Stimulated activated effector memory CD8-positive, alpha-beta T cell treated with anti-CD3 and anti-CD28 coated beads, Interleukin-12 subunit alpha, Interleukin-12 subunit beta, amount 100 ng/mL, for 72 hours (primary cell): ENCODE data around the gene USP22.

ENCODE experiments used
- ATAC-seq: fragments of 150-1000 bp; cut with Tn5 transposase; 2 replicates; pipeline ENCODE4 v1.10.0; 2021
- DNase-seq, 2 donors: peaks; one replicate each; pipeline ENCODE4 v3.0.0; 2021 to 2022; ENCODE audit warnings: low spot score in 2 of 2
- H3K27ac Mint-ChIP-seq: one replicate; pipeline ENCODE4 v1.8.0; 2022; ENCODE audit warnings: mild to moderate bottlenecking, mixed read lengths
- H3K36me3 Mint-ChIP-seq: one replicate; pipeline ENCODE4 v1.8.0; 2022; ENCODE audit warnings: mild to moderate bottlenecking, mixed read lengths
- H3K4me1 Mint-ChIP-seq: one replicate; pipeline ENCODE4 v1.8.0; 2022; ENCODE audit warnings: mixed read lengths
- H3K4me3 Mint-ChIP-seq: one replicate; pipeline ENCODE4 v1.8.0; 2022; ENCODE audit warnings: mild to moderate bottlenecking, mixed read lengths
- H3K9me3 Mint-ChIP-seq: one replicate; pipeline ENCODE4 v1.8.0; 2022; ENCODE audit warnings: mixed read lengths

Gene USP22

DNA sequence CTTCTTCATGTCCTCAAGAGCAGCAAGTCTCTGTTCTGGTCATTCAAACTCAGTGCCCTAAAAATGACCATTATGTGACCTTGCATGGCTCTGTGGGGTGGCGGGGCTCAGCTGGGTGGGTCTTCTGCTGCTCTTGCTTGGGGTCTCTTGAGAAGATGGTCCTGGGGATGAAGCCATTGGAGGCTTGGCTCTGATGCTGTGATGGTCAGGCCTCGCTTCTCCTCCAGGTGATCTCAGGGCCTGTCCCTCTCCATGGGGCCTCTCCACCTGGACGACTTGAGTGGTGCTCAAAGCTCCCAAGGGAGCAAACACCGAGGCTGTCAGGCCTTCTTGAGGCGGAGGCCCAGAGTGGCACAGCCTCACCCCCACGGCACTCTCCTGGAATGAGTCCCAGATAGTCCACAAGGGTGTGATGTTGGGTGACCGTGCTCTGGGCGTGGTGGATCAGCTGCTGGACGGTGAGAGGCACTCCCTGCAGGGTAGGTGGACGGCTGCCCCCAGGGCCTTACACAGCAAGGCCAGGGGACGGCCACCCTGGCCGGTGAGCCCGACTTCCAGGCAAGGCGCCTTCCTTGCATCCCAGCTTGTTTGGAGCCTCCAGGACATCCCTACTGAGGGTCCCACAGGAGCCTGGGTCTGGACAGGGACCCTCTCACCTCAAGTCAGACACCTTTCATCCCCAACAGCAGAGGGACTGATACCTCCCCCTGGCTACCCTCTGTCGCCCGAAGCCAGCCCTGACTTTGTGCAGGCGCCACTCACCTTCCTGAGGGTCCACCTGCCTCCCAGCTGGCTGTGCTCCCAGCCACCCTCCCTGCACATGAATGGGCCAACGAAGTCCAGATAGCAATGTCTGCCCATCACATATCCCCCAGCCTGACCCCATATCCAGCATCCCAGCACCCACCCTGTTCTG lies 48.7 kb downstream of the USP22 start:
- no peak overlapping the region for H3K27ac Mint-ChIP-seq
- DNase-seq, result no peak
- peaks cover 4% of the 10 kb centered on the region for H3K36me3 Mint-ChIP-seq

DNA sequence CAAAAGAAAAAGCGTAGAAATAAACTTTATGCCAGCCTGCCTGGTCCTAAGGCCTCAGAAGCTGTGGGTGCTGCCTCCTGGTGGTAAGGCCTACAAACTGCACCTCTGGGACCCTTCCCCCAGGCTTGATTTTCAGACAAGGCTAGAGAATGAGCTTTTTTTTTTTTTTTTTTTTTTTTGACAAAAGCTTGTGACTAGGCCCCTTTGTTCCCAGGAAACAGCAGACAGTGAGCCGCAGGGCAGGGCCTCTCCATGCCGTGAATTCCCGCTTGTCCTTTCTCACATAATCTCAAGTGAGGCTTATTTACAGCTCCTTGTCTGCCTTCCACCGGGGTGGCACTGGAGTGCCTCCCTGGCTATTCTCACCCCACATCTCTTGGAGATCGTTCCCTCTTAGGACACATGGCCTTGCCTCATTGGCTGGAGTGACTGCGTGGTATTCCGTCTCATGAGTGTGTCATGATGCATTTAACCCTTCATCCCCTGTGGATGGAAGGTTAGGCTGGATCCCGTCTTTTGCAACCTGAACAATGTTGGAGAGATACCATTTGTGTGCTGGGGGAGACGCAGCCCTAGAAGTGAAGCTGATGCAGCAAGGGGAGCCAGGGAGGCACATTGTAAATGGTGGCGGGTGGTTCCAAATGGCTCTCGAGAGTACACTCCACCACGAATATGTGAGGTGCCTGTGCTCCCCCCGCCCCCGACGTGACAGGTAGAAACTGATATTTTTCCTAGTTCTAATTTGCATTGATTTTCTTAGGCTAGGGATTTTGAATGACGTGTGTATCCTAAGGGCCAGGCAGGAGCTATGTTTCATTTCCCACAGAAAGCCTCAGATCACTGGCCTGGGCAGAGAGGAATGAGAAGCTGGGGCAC lies 49.6 kb downstream of the USP22 start:
- peak; percentile 28 to 78 for DNase-seq
- no peaks in the 10 kb centered on the region for H3K9me3 Mint-ChIP-seq
- H3K27ac Mint-ChIP-seq, result no peak overlapping the region
- no peak overlapping the region for H3K4me3 Mint-ChIP-seq
- ATAC-seq, result peak; percentile 51
- H3K4me1 Mint-ChIP-seq, result peaks cover under 1% of the 10 kb centered on the region
- H3K36me3 Mint-ChIP-seq, result no peaks in the 10 kb centered on the region

More for the DNA sequence above, 48.7 kb downstream of the USP22 start:
- no peaks in the 10 kb centered on the region for H3K9me3 Mint-ChIP-seq
- H3K4me1 Mint-ChIP-seq, result peaks cover 9% of the 10 kb centered on the region
- no peak for ATAC-seq
- no peak overlapping the region for H3K4me3 Mint-ChIP-seq

DNA sequence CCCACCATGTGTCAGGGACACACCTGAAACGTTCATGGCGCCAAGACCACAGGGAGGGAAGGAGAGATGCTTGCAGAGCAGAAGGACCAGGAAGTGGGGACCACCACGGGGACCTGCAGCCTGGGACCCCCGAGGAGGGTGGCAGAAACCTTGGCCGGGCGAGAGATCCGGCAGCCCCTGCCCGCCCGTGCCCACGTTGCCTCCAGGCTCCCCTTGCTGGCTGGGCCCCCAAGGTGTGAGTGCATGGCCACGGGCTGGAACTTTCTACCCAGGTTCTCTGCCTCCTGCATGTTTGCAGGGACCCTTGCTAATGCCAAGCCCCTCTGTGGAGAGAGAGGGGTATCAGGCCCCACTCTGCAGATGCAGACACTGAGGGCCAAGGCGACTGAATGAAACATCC lies 50.4 kb downstream of the USP22 start:
- no peak for ATAC-seq
- no peak overlapping the region for H3K27ac Mint-ChIP-seq
- H3K9me3 Mint-ChIP-seq, result no peaks in the 10 kb centered on the region

DNA sequence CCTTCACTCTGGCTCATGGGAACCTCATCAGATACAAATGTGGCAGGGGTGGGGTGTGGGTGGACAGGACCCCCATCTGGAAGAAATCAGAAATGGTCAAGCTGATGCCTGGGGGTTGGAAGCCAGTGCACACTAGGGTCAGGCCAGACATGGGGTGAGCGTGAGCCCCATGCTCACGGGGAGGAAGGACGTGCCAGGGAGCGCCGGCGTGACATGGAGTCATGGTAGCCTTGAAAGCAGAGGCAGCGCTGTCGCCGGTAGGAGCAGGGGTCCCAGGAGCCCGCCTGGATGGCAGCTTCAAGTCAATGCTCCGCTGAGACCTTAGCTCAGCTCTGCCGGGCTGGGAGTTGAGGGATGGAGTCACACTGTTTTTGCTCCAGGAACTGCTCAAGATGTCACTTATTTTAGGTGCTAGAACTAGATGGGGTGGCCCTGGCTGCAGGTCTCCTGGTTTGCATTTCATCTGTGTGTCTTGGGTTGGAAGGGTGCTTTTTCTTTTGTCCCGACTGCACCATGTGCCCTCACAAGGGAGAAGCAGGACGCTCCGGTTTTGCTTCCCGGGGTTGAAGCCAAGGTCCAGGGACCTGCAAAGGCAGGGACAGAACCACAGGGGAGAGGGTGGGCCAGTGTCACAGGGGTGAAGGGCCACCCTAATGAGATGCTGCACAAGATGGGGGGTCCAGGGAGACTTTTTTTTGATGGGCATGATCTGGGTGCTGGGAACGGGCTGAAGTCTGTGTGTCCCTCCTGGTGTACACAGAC lies 51.4 kb downstream of the USP22 start:
- no peaks in the 10 kb centered on the region for H3K36me3 Mint-ChIP-seq
- no peak for ATAC-seq
- no peak overlapping the region for H3K27ac Mint-ChIP-seq
- H3K4me3 Mint-ChIP-seq, result no peak overlapping the region
- no peaks in the 10 kb centered on the region for H3K9me3 Mint-ChIP-seq
- no peak for DNase-seq
- no peaks in the 10 kb centered on the region for H3K4me1 Mint-ChIP-seq

More for the DNA sequence above, 50.4 kb downstream of the USP22 start:
- DNase-seq, result no peak
- Mint-ChIP-seq H3K36me3 (no peaks in the 10 kb centered on the region), H3K4me3 (no peak overlapping the region), H3K4me1 (no peaks in the 10 kb centered on the region)

DNA sequence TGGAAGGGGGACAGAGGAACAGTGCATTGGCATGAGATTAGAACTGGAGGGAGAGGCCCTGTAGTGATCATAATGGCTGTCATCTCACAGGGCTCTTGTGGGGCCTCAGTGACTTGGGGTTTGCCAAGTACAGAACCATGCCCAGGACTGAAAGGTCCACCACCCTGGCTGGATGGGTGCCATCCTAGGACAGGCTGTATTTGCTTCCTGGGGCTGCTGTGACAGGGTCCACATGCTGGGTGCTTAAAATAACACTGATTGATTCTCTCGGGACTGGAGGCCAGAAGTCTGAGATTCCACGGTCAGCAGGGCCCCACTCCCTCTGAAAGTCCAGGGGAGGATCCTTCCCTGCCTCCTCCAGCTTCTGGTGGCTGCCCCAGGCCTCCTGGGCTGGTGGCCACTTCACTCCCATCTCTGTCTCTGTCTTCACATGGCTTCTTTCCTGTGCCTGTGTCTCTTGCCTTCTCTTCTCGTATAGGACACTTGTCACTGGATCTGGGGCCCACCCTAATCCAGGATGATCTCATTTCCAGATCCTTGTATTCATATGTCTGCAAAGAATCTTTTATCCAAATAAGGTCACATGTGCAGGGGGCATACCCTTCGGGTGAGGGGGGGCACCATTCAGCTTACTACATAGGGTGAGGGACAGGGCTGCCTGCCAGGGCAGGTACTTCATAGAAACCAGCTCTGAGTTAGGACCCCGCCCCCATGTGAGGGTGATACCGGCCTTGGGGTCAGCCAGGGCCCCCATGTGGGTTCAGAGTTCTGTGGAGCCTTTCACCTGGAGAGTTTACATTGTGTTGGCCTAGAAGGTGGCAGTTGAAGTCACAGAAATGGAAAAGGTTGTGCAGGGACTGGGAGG lies 52.6 kb downstream of the USP22 start:
- no peaks in the 10 kb centered on the region for H3K9me3 Mint-ChIP-seq
- H3K27ac Mint-ChIP-seq, result peak overlapping the region; percentile 41
- no peaks in the 10 kb centered on the region for H3K4me1 Mint-ChIP-seq
- no peaks in the 10 kb centered on the region for H3K36me3 Mint-ChIP-seq
- H3K4me3 Mint-ChIP-seq, result no peak overlapping the region
- no peak for ATAC-seq
- no peak for DNase-seq

DNA sequence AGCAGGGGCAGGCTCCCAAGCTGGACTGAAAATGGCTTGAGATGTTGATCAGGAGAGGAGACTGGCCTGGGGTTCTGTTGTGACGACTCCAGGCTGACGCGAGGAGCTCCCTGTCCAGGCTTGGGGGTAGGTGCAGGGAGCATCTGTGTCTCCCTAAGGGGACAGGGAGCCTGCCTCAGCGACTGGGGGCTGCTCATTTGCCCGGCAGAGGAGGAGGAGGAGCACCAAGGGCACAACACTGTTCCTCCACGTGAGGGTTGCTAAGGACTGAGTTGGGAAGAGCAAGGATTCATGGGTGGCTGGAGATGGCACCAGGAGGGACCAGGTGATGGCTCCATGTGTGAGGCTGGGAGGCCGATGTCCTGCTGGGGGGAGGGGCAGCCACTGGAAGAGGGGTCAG lies 53.3 kb downstream of the USP22 start:
- ATAC-seq (no peak), DNase-seq (no peak)
- no peak overlapping the region for H3K27ac Mint-ChIP-seq
- H3K4me3 Mint-ChIP-seq, result no peak overlapping the region
- H3K9me3 Mint-ChIP-seq, result no peaks in the 10 kb centered on the region
- H3K4me1 Mint-ChIP-seq, result no peaks in the 10 kb centered on the region
- no peaks in the 10 kb centered on the region for H3K36me3 Mint-ChIP-seq

DNA sequence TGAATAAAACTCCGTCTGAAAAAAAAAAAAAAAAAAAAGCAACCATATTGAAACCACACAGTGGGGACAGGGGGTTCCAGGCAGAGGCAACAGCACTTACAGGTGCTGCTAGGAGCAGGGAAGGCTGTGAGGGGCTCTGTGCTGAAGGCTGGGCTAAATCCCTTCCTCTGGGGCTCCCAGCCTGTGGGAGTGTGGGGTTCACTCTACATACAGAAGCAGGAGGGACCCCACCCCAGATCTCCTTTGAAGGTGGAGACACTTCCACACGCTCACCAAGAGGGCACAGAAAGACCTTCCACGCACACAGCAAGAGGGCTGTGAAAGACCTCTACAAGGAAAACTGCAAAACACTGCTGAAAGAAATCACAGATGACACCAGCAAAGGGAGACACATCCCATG lies 53.9 kb downstream of the USP22 start:
- Mint-ChIP-seq H3K27ac (no peak overlapping the region), H3K4me1 (no peaks in the 10 kb centered on the region), H3K4me3 (no peak overlapping the region), H3K9me3 (no peaks in the 10 kb centered on the region), H3K36me3 (no peaks in the 10 kb centered on the region)
- ATAC-seq (no peak), DNase-seq (no peak)

DNA sequence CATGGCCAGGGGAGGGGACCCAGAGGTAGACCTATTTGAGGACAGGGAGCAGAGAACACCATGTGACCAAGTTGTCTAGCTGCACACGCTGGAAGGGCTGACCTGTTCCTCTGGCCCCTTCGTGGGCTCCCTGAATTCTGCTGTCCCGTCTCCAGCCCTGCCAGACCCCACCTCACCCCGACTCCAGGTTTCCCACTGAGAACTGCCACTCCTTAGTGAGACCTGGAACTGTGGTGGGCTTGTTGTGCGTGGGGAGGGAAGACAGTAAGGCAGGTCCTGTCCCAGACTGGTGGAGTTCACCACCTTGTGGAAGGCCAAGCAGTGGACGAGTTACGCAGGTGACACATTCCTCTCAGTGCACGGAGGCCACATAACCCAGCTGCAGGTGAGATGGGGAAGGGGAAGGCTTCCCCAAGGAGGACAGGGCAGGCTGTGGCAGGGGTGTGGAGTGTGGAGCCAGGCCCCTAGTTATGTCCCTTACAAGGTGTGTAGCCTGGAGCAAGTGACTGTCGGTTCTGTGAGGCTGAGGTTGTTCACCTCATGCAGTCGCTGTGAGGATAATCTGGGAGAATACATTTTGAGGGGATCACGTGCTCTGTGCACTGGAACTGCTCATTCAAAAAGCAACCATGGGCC lies 54.7 kb downstream of the USP22 start:
- Mint-ChIP-seq H3K36me3 (no peaks in the 10 kb centered on the region), H3K4me3 (no peak overlapping the region), H3K27ac (no peak overlapping the region), H3K4me1 (no peaks in the 10 kb centered on the region), H3K9me3 (no peaks in the 10 kb centered on the region)
- no peak for DNase-seq
- ATAC-seq, result no peak

DNA sequence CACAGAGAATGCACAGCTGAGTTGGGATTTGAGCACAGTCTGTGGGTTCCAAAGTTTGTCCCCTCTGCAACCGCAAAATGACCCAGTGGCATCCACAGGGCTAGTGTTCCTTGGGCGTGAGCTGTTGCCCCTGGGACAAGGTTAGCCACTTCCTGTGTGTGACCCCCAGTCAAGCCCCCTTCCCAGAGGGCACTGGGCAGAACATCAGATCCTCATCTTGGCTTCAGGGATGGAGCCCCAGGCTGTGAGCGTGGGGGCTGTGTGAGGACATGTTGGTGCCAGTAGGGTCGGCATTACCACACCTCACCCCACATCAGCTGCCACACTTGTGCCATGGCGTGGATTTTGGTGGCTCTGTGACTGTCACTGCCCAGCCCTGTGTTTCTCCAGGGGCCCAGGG lies 55.3 kb downstream of the USP22 start:
- no peak overlapping the region for H3K27ac Mint-ChIP-seq

DNA sequence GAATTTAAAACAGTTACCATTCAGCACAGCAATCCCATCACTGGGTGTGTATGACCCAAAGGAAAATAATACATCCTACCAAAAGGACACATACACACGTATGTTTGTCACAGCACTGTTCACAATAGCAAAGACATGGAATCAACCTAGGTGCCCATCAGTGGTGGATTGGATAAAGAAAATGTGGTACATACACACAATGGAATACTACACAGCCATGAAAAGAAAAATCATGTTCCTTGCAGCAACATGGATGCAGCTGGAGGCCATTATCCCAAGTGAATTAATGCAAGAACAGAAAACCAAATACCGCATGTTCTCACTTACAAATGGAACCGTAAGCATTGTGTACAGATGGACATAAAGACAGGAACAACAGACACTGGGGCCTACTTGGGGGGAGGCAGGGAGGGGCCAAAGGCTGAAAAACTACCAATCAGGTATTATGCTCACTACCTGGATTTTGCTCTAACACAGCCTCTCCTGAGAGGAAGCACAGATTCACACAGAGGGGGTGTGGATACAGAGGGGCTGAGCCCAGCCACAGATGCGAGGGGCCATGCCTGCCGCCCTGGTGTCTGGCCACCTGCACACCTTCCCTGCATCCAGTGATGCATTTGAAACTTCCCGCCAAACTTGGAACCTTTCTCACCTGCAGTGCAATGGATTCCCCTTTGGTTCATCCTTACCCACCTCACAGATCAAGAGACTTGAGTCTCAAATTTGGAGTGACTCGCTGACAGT lies 55.9 kb downstream of the USP22 start:
- DNase-seq (no peak), ATAC-seq (no peak)
- Mint-ChIP-seq H3K4me3 (no peak overlapping the region), H3K36me3 (no peaks in the 10 kb centered on the region), H3K9me3 (no peaks in the 10 kb centered on the region), H3K27ac (no peak overlapping the region), H3K4me1 (no peaks in the 10 kb centered on the region)

More for the DNA sequence above, 55.3 kb downstream of the USP22 start:
- no peak for DNase-seq
- Mint-ChIP-seq H3K36me3 (no peaks in the 10 kb centered on the region), H3K9me3 (no peaks in the 10 kb centered on the region), H3K4me3 (no peak overlapping the region), H3K4me1 (no peaks in the 10 kb centered on the region)
- ATAC-seq, result no peak

DNA sequence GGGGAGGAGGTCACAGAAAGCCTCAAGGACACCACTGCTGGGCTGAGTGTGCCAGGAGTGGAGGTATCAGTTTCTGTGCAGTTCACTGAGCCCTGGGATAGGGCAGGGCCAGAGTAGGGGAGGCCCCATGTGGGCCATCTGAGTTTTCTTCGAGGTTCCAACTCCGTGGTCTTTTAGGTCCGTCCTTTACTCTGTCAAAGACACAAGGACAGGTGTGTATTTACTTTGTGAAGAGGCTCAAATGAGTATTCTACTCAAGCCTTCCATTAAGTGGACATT lies 59.5 kb downstream of the USP22 start:
- ATAC-seq, result peak; percentile 26
- H3K36me3 Mint-ChIP-seq, result no peaks in the 10 kb centered on the region
- H3K4me1 Mint-ChIP-seq, result no peaks in the 10 kb centered on the region
- no peak overlapping the region for H3K27ac Mint-ChIP-seq
- H3K4me3 Mint-ChIP-seq, result no peak overlapping the region
- H3K9me3 Mint-ChIP-seq, result no peaks in the 10 kb centered on the region
- DNase-seq, result no peak

DNA sequence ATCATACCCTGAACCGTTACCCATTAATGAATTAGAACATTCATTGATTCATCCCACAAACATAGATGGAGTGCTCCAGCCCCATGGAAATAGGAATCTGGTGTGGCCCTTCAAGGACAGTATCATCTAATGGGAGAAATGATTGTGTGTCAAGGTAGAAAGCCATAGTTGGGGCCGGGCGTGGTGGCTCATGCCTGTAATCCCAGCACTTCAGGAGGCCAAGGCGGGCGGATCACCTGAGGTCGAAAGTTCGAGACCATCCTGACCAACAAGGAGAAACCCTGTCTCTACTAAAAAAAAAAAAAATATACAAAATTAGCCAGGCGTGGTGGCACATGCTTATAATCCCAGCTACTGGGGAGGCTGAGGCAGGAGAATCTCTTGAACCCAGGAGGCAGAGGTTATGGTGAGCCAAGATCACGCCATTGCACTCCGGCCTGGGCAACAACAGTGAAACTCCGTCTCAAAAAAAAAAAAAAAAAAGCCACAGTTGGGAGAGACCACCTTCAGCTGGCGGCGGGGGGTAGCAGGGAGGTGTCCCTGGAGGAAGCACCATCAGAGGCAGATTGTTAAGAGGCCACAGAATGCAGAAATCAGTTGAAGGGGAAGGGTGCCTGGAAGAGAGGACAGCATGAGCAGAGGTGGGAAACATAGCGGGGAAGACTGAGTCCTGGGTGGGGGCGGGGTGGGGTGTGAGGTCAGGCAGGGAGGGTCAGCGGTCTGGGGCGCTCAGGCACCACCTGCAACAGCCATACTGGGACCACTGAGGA lies 60.0 kb downstream of the USP22 start:
- no peaks in the 10 kb centered on the region for H3K36me3 Mint-ChIP-seq
- no peaks in the 10 kb centered on the region for H3K4me1 Mint-ChIP-seq
- H3K27ac Mint-ChIP-seq, result no peak overlapping the region
- H3K9me3 Mint-ChIP-seq, result no peaks in the 10 kb centered on the region
- DNase-seq, result no peak
- ATAC-seq, result no peak
- no peak overlapping the region for H3K4me3 Mint-ChIP-seq
